Thoracic aorta (tissue), 2 donors: ENCODE results near the gene LAMTOR5. TPM values are rescaled to one million over a fixed set of nuclear protein-coding genes. Genes with fewer than 3 reads are reported as not detected.

Source experiments
- ATAC-seq: fragments of 150-250 bp; one replicate; pipeline ENCODE4 v1.8.0; 2017; ENCODE audit warnings: low read depth; ENCODE audit not compliant: insufficient number of reproducible peaks, low FRiP score
- DNase-seq: peaks from one replicate; pipeline ENCODE4 v3.0.0-alpha.2; 2020; ENCODE audit warnings: low spot score
- H3K27ac ChIP-seq, 2 donors: fragments of 200-600 bp; sonication (generic); 1 replicate in 1 of 2; 2 replicates in 1 of 2; pipeline ENCODE4 v1.5.1; 2016; ENCODE audit warnings: mild to moderate bottlenecking in 2 of 2, moderate library complexity in 2 of 2
- H3K27me3 ChIP-seq: fragments of 200-600 bp; sonication (generic); replicated peaks from 2 replicates; pipeline ENCODE4 v1.6.0; 2016; ENCODE audit warnings: mild to moderate bottlenecking; ENCODE audit not compliant: insufficient read depth
- H3K36me3 ChIP-seq: fragments of 200-600 bp; sonication (generic); one replicate; pipeline ENCODE4 v1.5.1; 2016
- H3K4me1 ChIP-seq, 2 donors: fragments of 200-600 bp; sonication (generic); 1 replicate in 1 of 2; 2 replicates in 1 of 2; pipeline versions ENCODE4 v1.5.1 to v1.6.0; 2016; ENCODE audit warnings: low read depth in 2 of 2, mild to moderate bottlenecking in 1 of 2; ENCODE audit not compliant: control insufficient read depth in 1 of 2
- H3K4me3 ChIP-seq: fragments of 200-600 bp; sonication (generic); 2 replicates; pipeline ENCODE4 v1.5.1; 2016; ENCODE audit warnings: mild to moderate bottlenecking
- H3K9me3 ChIP-seq: fragments of 200-600 bp; sonication (generic); 2 replicates; pipeline ENCODE4 v1.5.1; 2016
- CTCF ChIP-seq: fragments of 200-600 bp; sonication (generic); IDR thresholded peaks from one replicate; pipeline ENCODE4 v1.5.1; 2019; ENCODE audit warnings: antibody characterized with exemption
- total RNA-seq, 2 donors: library from RNA; depleted of rRNA; stranded (reverse); fragments of >200 nt; gene quantifications; one replicate each; pipeline versions ENCODE4 v1.1.0 to v1.2.3, GENCODE V29; 2016

Gene LAMTOR5
- total RNA-seq, 2 donors from 2014 or later, result 76.6 to 95.2 TPM

GRCh38 chr1:110434946-110435345 lies 27.5 kb upstream of the LAMTOR5 start:
- no peak for ATAC-seq

DNA sequence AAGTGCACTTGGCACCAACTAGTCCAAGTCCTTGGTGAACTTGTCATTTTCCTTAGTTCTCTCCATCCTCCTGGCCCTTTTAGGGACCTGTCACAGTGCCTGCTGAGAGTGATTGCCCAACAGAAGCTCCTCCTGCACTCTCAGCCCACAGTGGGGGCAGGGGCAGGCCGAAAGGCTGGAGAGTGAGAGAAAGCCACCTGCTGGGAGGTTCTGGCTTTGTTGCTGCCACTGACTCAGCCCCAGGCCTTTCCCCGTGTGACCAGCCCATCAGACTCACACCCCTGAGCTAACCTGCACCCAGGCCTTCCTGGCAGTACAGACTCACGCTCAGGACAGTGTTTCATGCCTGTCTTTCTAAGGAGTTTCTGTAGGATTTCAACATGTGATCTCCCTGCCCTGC lies 26.3 kb upstream of the LAMTOR5 start:
- Histone ChIP-seq H3K9me3 (no peaks in the 10 kb centered on the region), H3K4me1 (no peaks in the 10 kb centered on the region), H3K27ac (no peak overlapping the region), H3K4me3 (no peak overlapping the region), H3K36me3 (no peaks in the 10 kb centered on the region), H3K27me3 (no peaks in the 10 kb centered on the region)
- ATAC-seq (no peak), DNase-seq (no peak)
- no peak for TF ChIP-seq CTCF

More at GRCh38 chr1:110434946-110435345, 27.5 kb upstream of the LAMTOR5 start:
- no peak for DNase-seq
- no peaks in the 10 kb centered on the region for H3K4me1 ChIP-seq
- no peaks in the 10 kb centered on the region for H3K27me3 ChIP-seq
- H3K9me3 ChIP-seq, result no peaks in the 10 kb centered on the region
- no peak overlapping the region for H3K27ac ChIP-seq
- H3K4me3 ChIP-seq, result no peak overlapping the region
- no peak for TF ChIP-seq CTCF
- H3K36me3 ChIP-seq, result no peaks in the 10 kb centered on the region

DNA sequence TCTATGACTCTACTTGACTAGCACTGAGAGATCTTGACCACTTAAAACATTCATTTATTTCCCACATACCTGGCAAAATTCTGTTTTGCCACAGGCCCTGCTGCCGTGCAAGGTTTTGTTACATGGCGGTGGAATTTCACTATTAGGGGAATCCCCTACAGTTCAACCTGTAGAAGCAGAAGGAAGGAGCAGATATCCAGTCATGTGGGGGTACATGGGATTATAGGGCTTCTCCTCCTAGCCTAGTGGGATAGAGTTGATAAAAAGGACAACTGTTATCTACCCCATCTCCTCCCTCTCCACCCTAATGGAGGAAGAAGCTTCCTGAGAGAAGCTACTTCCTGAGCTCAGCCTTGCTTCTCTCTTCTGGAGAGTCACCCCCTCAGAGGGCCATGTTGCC lies 25.7 kb upstream of the LAMTOR5 start:
- no peaks in the 10 kb centered on the region for H3K4me1 ChIP-seq
- H3K27ac ChIP-seq, result no peak overlapping the region
- ATAC-seq (no peak), DNase-seq (no peak)
- no peak for TF ChIP-seq CTCF
- H3K36me3 ChIP-seq, result no peaks in the 10 kb centered on the region
- no peaks in the 10 kb centered on the region for H3K9me3 ChIP-seq
- no peaks in the 10 kb centered on the region for H3K27me3 ChIP-seq
- no peak overlapping the region for H3K4me3 ChIP-seq

- H3K36me3 ChIP-seq, result no peaks in the 10 kb centered on the region
- H3K27ac ChIP-seq, result no peak overlapping the region
- TF ChIP-seq CTCF, result no peak
- H3K27me3 ChIP-seq, result no peaks in the 10 kb centered on the region
- H3K4me3 ChIP-seq, result no peak overlapping the region
- H3K9me3 ChIP-seq, result no peaks in the 10 kb centered on the region
- peaks cover 0 to 3% of the 10 kb centered on the region in 2 donors for H3K4me1 ChIP-seq
- DNase-seq (no peak), ATAC-seq (no peak)
Observed at GRCh38 chr1:110430901-110431300, 23.4 kb upstream of the LAMTOR5 start.

DNA sequence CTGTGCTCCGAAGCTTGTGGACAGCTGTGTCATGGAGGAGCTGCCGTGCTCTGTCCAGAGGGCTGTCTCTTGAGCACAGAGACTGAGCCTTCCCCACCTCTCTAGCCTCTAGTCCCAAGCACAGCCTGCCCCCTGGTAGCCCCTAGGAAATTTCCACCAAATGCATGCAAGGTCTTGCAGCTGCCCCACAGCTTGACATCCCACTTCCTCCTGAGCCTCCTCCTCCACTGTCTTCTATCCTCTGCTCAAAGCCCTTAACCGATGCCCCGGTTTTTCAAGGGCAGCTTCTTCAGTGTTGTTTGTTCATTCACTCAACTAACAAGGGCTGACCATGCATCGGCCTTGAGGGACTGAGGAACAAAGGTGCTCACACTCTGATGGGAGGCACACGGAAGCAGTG lies 22.9 kb upstream of the LAMTOR5 start:
- no peak for DNase-seq
- no peak overlapping the region for H3K27ac ChIP-seq
- H3K4me3 ChIP-seq, result no peak overlapping the region
- no peaks in the 10 kb centered on the region for H3K27me3 ChIP-seq
- no peak for TF ChIP-seq CTCF
- H3K9me3 ChIP-seq, result no peaks in the 10 kb centered on the region
- no peak for ATAC-seq
- no peaks in the 10 kb centered on the region for H3K36me3 ChIP-seq
- H3K4me1 ChIP-seq, result peaks cover 0 to 8% of the 10 kb centered on the region in 2 donors
